GM18868 (cell line): Measurements from ENCODE around the gene TMEM267.
"Not testable (repeated sequence)": the region's sequence is repeated elsewhere in the genome, so short reads cannot be mapped to it uniquely, and the experiment has no call there.

Experiments
- ATAC-seq: cut with Tn5 transposase; IDR thresholded peaks from one replicate; pipeline ENCODE4 v1.9.1; 2021; ENCODE audit warnings: mild to moderate bottlenecking, moderate library complexity; ENCODE audit not compliant: unreplicated experiment

Gene TMEM267

GRCh38 chr5:43461066-43461465 is 22.6 kb downstream of the TMEM267 start:
- ATAC-seq = no peak

DNA sequence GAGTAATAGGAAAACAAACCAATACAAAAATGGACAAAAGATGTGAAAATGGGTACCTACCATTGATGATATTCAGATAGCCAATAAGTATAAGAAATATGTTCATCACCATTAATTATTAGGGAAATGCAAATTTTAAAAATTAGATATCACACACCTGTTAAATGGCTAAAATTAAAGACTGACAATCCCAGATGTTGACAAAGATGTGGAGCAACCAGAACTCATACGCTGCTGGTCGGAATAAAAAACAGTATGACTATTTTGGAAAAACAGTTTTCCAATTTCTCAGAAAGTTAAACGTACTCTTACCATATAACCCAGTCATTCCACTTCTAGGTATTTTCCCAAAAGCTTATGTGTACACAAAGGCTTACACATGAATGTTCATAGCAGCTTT is 27.1 kb downstream of the TMEM267 start:
- no peak for ATAC-seq

- not testable (repeated sequence) for ATAC-seq
Observed at GRCh38 chr5:43441575-43441974, 42.1 kb downstream of the TMEM267 start.

DNA sequence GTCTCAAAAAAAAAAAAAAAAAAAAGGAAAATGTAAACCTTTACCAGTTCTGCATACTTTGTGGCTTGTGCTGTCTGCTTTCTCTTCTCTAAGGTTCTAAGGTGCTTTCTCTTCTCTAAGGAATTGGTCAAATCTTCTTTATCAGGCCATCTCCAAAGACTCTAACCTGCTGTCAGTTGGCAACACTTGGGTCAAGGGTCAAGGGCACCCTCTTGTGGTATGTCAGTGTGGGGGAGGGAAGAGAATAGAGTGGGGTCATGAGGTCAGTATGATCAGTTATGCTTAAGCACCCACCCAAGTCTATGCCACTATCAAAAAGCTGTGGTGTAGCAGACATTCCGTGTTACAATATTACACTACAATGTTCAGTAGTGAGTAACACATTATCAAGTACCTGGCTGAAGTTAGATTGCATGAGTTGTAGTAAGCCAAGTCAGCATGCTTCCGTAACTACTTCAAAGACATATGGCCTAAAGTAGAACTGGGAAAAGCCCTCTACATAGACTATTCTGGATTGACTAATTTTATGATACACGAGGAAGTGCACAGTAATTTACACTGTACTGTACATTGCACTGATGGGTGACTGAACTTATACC is 46.5 kb downstream of the TMEM267 start:
- ATAC-seq = no peak

GRCh38 chr5:43433382-43433781 is 50.3 kb downstream of the TMEM267 start:
- ATAC-seq = no peak

DNA sequence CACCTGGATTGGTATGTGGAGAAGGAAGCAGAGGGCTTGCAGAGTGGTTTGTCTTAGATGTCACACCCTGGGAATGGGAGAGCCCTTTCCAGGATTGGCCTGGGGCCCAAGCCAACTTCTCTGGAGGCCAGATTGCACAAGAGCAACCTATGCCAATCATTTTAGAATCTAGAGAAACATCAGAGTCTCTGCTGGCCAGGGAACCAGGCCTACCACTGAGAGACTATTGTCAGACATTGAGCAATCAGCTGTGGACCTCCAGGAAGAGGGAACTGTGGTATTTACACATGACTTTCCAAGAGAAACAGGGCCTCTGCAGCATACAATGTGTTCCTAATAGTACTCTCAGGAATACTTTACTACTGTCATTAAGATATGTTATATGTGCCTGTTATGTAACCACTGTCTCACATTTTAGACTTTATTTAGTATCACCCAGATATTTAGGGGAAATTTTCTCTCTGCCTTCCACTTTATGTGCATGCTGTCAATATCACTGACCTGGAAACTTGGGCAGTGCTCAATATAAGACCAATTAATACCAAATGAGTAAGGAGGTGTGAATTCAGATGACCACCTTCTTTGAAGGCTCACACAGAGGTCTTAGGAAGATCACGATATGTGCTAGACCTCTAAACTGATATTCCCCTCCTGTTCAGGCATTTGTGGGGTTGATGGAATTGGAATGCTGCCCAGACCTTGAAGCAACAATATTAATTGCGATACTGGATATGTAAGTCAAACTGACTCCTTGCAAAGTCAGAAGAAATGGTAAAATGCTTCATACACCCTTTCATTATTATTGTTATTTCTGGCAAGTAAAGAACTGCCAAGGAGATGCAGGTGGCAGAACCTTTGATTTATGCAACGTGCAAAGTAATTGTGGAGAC is 50.9 kb downstream of the TMEM267 start:
- ATAC-seq = no peak

- ATAC-seq = no peak
Observed at GRCh38 chr5:43429706-43430105, 54.0 kb downstream of the TMEM267 start.

DNA sequence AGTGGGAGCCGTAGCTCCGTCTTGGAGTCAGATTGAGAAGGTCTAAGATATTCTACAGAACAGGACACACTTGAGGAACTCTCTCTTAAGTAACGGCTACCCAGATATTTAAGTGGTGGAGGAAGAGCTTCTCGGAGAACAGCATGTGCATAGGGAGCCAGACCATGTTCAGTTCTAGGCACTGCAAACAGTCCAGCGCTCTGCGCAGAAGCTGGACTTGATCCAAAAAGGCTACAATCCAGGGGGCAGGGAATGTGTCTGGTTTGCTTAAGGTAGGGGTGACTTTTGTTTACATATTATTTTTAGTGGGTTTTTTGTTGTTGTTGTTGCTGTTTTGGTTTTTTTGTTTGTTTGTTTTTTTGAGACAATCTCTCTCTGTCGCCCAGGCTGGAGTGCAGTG is 54.6 kb downstream of the TMEM267 start:
- ATAC-seq = no peak

DNA sequence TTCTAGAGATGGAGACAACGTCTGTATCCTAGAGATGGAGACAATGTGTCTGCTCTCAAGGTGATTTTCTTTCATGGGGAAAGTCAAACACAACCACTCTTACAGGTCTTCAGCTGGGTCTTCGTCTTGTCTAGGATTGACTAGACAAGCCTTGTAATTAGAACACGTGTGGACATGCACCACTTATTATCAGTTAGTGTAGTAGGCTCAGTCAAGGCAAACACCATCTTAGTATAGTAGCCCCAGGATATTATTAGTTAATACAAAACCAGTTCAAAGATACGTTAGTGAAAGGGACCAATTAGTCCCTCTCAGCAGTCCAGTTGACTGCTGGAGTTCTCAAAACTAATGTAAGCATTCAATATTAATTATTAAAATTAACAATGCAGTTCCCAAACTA is 56.4 kb downstream of the TMEM267 start:
- no peak for ATAC-seq

DNA sequence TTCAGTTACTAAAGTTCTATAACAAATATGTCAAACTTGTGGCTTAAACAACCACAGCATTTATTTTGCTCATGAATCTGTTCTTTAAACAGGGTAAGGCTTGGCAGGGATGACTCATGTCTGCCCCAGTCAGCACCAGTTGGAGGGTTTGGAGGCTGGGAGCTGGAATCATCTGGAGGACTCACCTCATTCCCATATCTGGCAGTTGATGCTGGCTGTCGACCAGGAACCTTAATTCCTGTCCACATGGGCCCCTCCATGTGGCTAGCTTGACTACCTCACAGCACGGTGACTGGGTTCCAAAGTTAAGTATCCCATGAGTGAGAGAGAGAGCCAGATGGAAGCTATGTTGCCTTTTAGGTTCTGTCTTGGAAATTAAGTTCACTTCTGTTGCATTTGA is 57.7 kb downstream of the TMEM267 start:
- ATAC-seq = no peak

DNA sequence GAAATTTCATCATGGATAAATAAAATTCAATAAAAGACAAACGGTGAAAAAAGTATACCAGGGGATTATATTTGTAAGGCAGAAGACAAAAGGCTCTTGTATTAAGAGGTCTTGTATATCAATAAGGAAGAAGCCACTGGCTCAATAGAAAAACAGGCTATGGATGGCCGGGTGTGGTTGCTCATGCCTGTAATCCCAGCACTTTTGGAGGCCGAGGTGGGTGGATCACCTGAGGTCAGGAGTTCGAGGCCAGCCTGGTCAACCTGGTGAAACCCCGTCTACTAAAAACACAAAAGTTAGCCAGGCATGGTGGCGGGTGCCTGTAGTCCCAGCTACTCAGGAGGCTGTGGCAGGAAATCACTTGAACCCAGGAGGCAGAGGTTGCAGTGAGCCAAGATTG is 60.6 kb downstream of the TMEM267 start:
- not testable (repeated sequence) for ATAC-seq

GRCh38 chr5:43422143-43422542 is 61.5 kb downstream of the TMEM267 start:
- ATAC-seq = no peak

DNA sequence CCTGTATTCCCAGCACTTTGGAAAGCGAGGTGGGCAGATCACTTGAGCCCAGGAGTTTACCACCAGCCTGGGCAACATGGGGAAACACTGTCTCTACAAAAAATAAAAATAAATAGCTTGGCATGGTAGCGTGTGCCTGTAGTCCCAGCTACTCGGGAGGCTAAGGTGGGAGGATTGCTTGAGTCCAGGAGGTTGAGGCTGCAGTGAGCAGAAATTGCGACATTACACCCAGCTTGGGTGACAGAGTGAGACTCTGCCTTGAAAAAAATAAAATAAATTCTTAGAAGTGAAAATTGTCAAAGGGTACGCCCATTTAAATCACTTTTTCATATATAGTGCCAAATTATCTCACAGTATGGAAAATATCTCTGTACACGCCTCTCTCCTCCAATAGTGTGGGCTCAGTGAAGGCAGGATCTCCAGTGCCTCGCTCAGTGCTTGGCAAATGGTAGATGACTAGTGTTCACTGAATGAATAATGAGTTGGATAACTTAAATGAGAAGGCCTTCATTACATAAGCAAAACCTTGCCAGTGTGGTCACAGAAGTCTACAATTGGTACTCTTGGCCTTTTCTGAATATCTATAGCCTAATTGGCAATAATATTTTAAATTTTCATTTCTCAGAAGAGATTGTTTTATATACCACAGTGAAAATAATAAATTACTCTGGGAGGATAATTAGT is 62.1 kb downstream of the TMEM267 start:
- no peak for ATAC-seq

DNA sequence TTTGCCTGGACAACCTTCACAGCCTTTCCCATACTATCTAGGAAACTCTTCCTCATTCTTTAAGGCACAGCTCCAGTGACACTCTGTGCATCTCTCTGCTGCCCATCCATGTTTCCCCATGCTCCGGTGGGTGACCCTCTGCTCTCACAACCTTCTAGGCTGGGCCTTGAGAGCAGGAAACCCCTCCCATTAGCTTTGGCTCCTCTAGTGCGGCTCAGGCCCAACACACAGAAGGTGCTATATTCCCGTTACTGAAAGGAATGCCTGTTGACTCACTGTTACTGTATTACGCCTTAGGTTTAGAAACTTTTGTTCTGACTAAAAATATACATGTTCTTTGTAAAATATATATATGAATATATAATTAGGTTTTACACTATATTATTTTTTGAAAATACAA is 63.4 kb downstream of the TMEM267 start:
- ATAC-seq = no peak

DNA sequence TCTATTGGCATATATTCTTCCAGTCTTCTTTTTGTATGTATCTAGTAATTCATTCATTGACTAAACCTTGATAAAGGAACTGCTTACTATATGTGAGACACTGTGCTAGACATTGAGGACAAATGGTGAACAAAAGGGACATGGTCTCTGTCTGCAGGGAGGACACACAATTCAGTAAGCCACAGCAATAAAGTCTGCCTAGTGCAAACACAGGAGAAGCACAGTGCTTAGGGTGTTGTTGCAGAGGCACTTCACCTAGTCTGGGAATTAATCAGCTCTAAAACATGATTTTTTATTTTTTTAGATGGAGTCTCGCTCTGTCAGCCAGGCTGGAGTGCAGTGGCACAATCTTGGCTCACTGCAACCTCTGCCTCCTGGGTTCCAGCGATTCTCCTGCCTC is 65.1 kb downstream of the TMEM267 start:
- ATAC-seq = no peak

- no peak for ATAC-seq
Observed at GRCh38 chr5:43416803-43417394, 66.8 kb downstream of the TMEM267 start.

- no peak for ATAC-seq
Observed at GRCh38 chr5:43415935-43416802, 67.5 kb downstream of the TMEM267 start.

DNA sequence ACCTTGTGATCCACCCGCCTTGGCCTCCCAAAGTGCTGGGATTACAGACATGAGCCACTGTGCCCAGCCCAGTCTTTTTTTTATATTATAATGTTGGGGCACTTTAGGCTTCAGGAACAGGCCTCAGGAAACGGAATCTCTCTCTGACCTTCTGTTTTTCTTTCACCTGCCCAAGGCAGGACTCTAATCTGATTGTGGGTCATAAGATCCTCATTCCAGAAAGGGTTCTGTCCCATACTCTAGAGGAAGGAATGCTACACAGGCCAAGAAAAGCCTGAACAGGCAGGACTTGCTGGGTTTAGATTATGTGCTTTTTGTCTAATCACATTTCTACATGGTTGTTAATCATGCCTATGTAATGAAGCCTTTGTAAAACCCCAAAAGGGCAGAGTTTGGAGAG is 69.7 kb downstream of the TMEM267 start:
- ATAC-seq = no peak

DNA sequence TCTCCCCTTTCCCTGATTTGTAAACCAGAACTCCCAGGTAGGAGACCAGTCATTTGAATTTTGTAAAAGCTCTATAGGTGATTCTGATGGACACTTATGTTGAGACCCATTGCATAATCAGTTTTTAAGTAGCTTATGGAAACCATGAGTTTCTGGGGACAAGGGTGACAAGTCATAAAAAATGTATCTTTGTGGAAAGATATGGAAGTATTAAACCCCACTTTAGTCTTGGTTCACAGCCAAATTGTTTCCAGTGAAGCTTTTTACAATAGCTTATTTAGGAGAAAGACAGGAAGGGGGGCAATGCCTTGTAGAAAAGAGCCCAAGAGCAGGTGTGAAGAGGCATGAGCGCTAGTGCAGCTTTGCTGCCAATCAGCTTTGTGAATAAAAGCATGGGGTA is 71.0 kb downstream of the TMEM267 start:
- no peak for ATAC-seq

DNA sequence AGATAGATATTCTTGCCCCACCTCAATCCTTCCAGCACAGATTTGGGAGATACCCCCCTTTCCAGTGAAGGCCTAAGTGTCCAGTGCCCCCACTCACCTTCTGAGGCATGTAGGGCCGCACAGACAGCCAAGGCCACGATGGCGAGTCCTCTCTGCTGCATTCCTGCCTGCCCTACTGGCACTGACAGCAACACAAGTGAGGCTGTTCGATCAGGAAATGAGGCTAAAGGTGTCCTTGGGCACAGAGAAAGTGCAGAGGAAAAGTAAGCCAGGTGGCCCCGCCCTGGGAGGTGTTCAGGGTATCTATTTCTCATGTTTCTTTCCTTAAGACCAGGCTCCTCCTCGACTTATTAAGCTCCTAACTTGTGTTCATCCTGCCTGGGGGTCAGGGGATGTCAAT is 71.5 kb downstream of the TMEM267 start, which contains the start of gene CCL28:
TSS of gene CCL28 (minus strand) at position 236 of the 400 bp plus-strand sequence. CDS start at position 161, 75 bp downstream.
- no peak for ATAC-seq
